HL-60/S4 (cell line): ENCODE data around the gene CNNM4.

Experiments used
- in situ Hi-C: fragments of 300-500 bp; cut with MboI; formaldehyde crosslinking; loops from 2 replicates; pipeline ENCODE4 v1.14.3; 2022; ENCODE audit warnings: low sequenced_read_pairs

CNNM4 gene

GRCh38 chr2:96857667-96858372, 97.1 kb downstream of the CNNM4 start, which contains the start of gene ANKRD39:
TSS of gene ANKRD39 (minus strand) at chr2:96858016. CDS start at chr2:96857987, 29 bp downstream.
- in situ Hi-C loops = loop anchor here (5.0 to 25.0 kb wide), 2 partner anchors 94 to 254 kb away; partner anchors contain the start of gene ANKRD36

DNA sequence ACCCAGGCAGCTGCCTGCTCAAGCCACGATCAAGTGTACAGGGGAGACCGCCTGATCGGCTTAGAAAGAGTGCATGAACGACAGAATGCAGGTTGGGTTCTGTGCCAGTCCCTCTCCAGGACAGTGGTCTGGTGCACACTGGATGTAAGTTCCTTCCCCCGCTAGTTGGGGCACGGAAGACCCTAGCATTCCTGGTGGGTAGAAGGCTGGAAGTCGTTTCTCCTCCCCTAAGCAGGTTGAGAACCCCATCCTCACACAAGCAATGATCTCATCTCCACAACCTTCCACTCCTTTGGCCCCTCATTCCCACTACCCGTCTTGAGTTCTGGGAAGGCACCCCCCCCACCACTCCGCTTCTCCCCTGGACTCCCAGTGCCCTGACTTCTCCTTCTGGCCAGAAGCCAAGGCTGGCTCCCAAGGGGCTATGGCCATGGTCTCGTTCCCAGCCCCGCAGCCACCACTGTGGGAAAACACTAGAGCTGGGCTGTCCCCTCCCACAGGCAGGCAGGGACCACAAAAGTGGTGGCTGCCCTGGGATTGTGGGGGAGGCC, 98.5 kb downstream of the CNNM4 start:
- in situ Hi-C loops = loop anchor here (5.0 to 25.0 kb wide), 2 partner anchors 93 to 253 kb away; partner anchors contain the start of gene ANKRD36

DNA sequence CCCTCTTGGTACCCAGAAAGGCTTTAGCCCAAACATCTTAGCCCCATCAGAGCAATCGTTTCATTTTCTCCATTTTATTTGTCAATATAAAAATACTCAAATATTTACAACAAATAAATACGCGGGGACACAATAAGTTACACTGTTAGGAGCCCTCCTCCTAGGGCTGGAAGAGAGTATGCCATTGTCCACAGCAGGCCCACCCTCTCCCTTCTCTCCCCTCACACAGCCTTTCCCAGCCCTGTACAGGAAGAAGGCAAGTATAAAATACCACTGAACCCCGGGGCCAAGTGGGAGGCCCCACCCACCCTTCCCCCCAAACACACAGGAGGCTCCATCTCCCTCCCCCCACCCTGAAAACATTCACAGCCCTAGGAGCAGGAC, 99.0 kb downstream of the CNNM4 start:
- in situ Hi-C loops = loop anchor here (5.0 to 25.0 kb wide), 2 partner anchors 93 to 253 kb away; partner anchors contain the start of gene ANKRD36

- in situ Hi-C loops = loop anchor here (25.0 kb wide), 1 partner anchor 252 kb away; the partner anchor contains the start of gene ANKRD36
Observed at GRCh38 chr2:96860065-96861029, 99.6 kb downstream of the CNNM4 start.

GRCh38 chr2:96861074-96861473, 100.4 kb downstream of the CNNM4 start:
- in situ Hi-C loops = loop anchor here (25.0 kb wide), 1 partner anchor 251 kb away; the partner anchor contains the start of gene ANKRD36
